SH-SY5Y (cell line): ENCODE results near the gene SLC6A9.

Experiments
- GATA2 ChIP-seq: IDR thresholded peaks from 2 replicates; pipeline ENCODE4 v1.6.1; 2011; ENCODE audit warnings: mild to moderate bottlenecking, low read depth, low read length
- GATA3 ChIP-seq: IDR thresholded peaks from 2 replicates; pipeline ENCODE4 v1.6.1; 2011; ENCODE audit warnings: low read depth, mild to moderate bottlenecking, low read length, moderate library complexity

SLC6A9 gene

GRCh38 chr1:43981636-43982035, 49.6 kb downstream of the SLC6A9 start:
- TF ChIP-seq GATA3, result no peak
- no peak for TF ChIP-seq GATA2

- TF ChIP-seq GATA2 (no peak), GATA3 (no peak)
Measured at GRCh38 chr1:43981135-43981491, 50.1 kb downstream of the SLC6A9 start.

GRCh38 chr1:43980255-43981134, 50.8 kb downstream of the SLC6A9 start:
- TF ChIP-seq GATA3 (no peak), GATA2 (no peak)

GRCh38 chr1:43979528-43980254, 51.6 kb downstream of the SLC6A9 start:
- TF ChIP-seq GATA2, result no peak
- no peak for TF ChIP-seq GATA3

DNA sequence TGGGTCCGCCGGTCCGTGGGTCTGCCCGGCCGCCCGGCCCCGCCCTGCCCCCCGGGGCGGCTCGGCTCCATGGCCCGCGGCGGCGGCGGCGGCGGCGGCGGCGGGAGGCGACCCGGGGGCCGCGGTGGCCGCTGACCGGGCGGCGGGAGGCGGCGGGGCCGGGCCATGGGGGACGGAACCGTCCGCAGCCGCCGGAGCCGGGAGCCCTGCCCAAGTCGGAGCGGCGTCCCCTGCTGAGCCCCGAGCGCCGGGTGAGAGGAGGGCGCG, 52.1 kb downstream of the SLC6A9 start:
- TF ChIP-seq GATA3, result no peak
- no peak for TF ChIP-seq GATA2

GRCh38 chr1:43978551-43979260, 52.6 kb downstream of the SLC6A9 start, which contains the start of gene B4GALT2:
TSS of gene B4GALT2 (plus strand) at chr1:43979210. CDS start at chr1:43981161, 1,951 bp downstream.
- TF ChIP-seq GATA2, result no peak

DNA sequence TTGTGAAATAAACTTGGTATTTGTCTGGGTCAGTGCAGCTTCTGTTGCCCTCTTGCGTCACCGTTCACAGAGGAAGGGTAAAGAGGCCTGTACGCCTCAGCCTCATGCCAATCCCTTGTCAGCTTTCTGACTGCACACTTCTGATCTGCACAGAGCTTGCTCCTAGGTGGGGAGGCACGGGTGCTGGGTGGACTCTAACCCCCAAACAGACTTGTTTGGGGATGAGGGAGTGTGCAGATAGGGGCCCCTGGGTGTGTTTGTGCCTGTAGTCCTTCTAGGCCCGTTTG, 53.1 kb downstream of the SLC6A9 start:
- TF ChIP-seq GATA2 (no peak), GATA3 (no peak)

DNA sequence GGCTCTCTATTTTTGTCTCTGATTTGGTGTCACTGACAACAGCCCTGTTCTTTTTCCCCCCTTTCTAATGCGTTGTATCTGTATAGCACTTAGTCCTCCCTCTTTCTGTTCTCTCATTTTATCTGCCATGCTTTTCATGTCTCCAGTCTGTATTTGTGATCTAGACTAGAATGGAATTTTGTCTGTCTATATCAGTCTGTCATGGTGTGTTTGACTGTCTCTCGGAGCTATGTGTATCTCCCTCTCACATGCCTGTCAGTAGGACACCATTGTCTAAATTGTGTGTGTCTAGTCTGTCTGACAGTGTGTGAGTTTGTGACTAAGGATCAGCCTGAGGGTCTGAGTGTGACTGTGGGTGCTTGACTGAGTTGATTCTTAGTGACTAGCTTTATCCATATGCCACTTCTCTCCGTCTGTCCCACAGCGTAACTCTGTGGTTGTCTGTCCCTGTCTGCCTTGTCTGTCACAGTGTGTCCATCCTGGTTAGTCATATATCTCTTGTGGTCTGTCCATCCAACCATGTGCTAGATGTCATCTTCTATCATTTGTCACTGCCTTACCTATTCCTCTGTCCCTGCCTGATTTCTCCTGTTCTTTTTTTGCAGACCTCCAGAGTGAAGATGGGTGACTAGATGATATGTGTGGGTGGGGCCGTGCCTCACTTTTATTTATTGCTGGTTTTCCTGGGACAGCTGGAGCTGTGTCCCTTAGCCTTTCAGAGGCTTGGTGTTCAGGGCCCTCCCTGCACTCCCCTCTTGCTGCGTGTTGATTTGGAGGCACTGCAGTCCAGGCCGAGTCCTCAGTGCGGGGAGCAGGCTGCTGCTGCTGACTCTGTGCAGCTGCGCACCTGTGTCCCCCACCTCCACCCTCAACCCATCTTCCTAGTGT, 53.6 kb downstream of the SLC6A9 start:
- TF ChIP-seq GATA3 (no peak), GATA2 (no peak)

GRCh38 chr1:43976890-43977289, 54.4 kb downstream of the SLC6A9 start:
- TF ChIP-seq GATA2 (no peak), GATA3 (no peak)

DNA sequence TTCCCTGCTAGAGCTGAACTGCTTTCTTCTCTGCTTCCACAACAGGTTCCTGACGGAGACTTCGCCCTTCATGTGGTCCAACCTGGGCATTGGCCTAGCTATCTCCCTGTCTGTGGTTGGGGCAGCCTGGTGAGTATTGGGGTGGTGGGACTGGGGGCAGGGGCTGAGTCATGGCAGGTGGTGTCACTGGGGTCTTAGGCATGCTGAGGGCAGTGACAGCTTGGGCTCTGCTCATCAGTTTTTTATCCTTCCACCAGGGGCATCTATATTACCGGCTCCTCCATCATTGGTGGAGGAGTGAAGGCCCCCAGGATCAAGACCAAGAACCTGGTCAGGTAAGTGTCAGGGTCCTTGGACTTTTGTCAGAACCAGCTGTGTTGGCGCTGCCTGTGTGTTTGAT, 55.2 kb downstream of the SLC6A9 start:
- TF ChIP-seq GATA2 (no peak), GATA3 (no peak)

GRCh38 chr1:43975249-43975961, 55.9 kb downstream of the SLC6A9 start:
- TF ChIP-seq GATA3 (no peak), GATA2 (no peak)

DNA sequence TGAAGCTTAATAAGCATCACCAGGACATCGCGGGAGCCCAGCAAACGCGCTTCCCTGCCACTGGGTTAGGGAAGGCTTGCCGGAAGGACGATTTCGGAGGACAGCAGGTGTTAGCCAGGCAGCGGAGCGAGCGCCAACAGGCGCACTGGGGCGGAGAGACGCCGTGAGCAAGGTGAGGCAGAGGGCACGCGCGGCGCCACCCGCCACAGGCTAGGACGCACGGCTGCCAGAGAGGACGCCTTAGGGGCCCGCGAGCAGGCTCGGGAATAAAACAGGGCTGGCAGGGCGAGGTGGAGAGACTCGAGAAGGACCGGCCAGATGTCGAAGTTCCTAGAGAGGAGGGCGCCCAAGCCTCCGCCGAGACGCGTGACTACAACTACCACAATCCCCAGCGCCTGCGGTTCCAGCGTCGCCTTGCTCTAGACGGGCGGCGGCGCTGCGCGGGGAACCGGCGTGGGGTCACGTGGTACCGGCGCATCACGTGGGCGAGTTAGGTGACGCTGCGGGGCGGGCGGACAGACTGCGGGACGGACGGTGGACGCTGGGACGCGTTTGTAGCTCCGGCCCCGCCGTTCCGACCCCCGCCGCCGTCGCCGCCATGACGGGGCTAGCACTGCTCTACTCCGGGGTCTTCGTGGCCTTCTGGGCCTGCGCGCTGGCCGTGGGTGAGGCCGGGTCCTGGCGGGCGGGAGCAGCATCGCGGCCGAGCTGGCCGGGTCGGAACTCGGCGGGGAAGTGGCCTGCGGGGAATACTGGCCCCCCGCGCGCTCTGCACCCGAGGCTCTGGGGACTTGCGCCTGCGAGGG, 56.6 kb downstream of the SLC6A9 start, which contains the start of gene ATP6V0B:
Gene ATP6V0B (plus strand): TSS at position 518 of the 806 bp plus-strand sequence. CDS start 81 bp downstream, at position 599.
- TF ChIP-seq GATA3, result no peak
